SJSA1 (cell line): ENCODE results near the gene DUSP16. TPM values are rescaled to one million over a fixed set of nuclear protein-coding genes. Genes with fewer than 3 reads are reported as not detected.
"Not testable (repeated sequence)": the region's sequence is repeated elsewhere in the genome, so short reads cannot be mapped to it uniquely, and the experiment has no call there.

Experiments used
- DNase-seq, 2 experiments: peaks; one replicate each; pipeline ENCODE4 v3.0.0-alpha.2; 2015 to 2020; ENCODE audit warnings: low spot score in 2 of 2, low read depth in 1 of 2
- H3K27ac ChIP-seq: fragments of 250-450 bp; sonication (Bioruptor Pico); 2 replicates; pipeline ENCODE4 v1.5.1; 2020; ENCODE audit warnings: mild to moderate bottlenecking, moderate library complexity
- H3K27me3 ChIP-seq: fragments of 250-450 bp; sonication (Bioruptor Pico); replicated peaks from 2 replicates; pipeline ENCODE4 v1.5.1; 2020; ENCODE audit warnings: mild to moderate bottlenecking, moderate library complexity
- H3K36me3 ChIP-seq: fragments of 250-450 bp; sonication (Bioruptor Pico); 2 replicates; pipeline ENCODE4 v1.5.1; 2020; ENCODE audit warnings: mild to moderate bottlenecking
- H3K4me1 ChIP-seq: fragments of 250-450 bp; sonication (Bioruptor Pico); replicated peaks from 2 replicates; pipeline ENCODE4 v1.6.1; 2021; ENCODE audit warnings: mild to moderate bottlenecking
- H3K4me3 ChIP-seq: fragments of 250-450 bp; sonication (Bioruptor Pico); 2 replicates; pipeline ENCODE4 v1.5.1; 2020; ENCODE audit warnings: mild to moderate bottlenecking
- H3K9me3 ChIP-seq: fragments of 250-450 bp; sonication (Bioruptor Pico); replicated peaks from 2 replicates; pipeline ENCODE4 v1.5.1; 2020; ENCODE audit warnings: mild to moderate bottlenecking
- total RNA-seq: library from RNA; depleted of rRNA; stranded (reverse); fragments of >200 nt; shearing (Covaris generic); gene quantifications from 2 replicates; pipeline ENCODE4 v1.2.3, GENCODE V29; 2014

The DUSP16 gene
- total RNA-seq, 1 experiment from 2014 or later, result 12.3 TPM

DNA sequence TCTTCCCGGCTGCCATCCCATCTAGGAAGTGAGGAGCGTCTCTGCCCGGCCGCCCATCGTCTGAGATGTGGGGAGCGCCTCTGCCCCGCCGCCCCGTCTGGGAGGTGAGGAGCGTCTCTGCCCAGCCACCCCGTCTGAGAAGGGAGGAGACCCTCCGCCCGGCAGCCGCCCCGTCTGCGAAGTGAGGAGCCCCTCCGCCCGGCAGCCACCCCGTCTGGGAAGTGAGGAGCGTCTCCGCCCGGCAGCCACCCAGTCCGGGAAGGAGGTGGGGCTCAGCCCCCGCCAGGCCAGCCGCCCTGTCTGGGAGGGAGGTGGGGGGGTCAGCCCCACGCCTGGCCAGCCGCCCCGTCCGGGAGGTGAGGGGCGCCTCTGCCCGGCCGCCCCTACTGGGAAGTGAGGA is 3.3 kb upstream of the DUSP16 start:
- H3K4me3 ChIP-seq, H3K27me3 ChIP-seq: not testable (repeated sequence)

DNA sequence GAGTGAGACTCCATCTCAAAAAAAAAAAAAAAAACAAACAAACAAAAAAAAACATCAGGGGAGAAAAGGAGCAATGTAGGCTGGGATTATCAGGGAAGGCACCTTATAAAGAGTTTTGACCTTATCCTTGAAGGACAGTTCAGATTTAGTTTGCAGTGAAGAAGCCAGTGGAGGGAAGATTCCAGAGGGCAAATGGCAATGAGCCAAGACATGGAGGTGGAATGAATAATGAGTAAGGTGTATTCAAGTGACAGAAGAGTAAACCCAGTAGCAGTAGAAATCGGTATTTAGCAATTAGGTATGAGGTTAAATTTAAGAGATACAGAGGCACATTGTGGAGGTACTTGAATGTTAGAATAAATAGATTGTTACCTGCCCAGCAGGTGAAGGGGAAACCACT is 2.2 kb upstream of the DUSP16 start:
- Histone ChIP-seq H3K4me1 (peaks cover 12% of the 10 kb centered on the region; the same call in 1 of the 2 replicates), H3K4me3 (no peak overlapping the region), H3K36me3 (peaks cover 8% of the 10 kb centered on the region), H3K9me3 (no peaks in the 10 kb centered on the region; the same call in 1 of the 2 replicates), H3K27me3 (no peaks in the 10 kb centered on the region; the same call in 1 of the 2 replicates), H3K27ac (no peak overlapping the region)
- no peak for DNase-seq

More for the DNA sequence above, 3.3 kb upstream of the DUSP16 start:
- not testable (repeated sequence) for H3K9me3 ChIP-seq, DNase-seq, H3K27ac ChIP-seq, H3K4me1 ChIP-seq, H3K36me3 ChIP-seq

DNA sequence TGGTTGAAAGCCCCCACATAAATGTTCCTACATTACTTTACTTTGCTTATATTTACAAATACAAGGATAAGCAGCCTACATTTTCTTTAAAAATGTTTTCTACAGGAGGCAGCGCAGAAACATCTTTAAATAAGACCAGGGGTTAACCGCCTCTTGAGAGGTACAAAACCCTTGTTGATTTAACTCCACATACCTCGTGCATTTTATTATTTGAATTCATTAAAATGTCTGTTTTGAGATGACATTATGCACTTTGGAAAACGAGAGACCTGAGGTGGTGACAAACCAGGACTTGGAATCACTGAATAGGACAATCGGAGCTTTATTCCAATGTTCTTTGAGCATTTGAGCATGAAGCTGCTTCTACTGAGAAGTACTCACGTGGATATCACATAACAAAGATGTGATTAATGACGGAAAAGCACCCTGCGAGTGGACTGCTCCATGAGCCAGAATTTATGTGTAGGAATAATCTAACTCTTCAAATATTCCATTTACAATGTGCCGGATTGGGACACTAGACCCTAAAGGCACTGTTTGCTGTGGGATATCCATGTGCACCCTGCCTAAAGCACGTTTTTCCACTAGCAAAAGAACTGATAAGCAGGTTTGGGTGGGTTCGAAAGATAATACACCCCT is 746 bp upstream of the DUSP16 start:
- Histone ChIP-seq H3K4me1 (peaks cover 15% of the 10 kb centered on the region; the same call in 1 of the 2 replicates), H3K27ac (peak overlapping the region; percentile 100), H3K9me3 (no peaks in the 10 kb centered on the region; the same call in 1 of the 2 replicates), H3K36me3 (peaks cover 8% of the 10 kb centered on the region), H3K27me3 (no peaks in the 10 kb centered on the region; the same call in 1 of the 2 replicates), H3K4me3 (peak overlapping the region; percentile 99)
- DNase-seq, result no peak

DNA sequence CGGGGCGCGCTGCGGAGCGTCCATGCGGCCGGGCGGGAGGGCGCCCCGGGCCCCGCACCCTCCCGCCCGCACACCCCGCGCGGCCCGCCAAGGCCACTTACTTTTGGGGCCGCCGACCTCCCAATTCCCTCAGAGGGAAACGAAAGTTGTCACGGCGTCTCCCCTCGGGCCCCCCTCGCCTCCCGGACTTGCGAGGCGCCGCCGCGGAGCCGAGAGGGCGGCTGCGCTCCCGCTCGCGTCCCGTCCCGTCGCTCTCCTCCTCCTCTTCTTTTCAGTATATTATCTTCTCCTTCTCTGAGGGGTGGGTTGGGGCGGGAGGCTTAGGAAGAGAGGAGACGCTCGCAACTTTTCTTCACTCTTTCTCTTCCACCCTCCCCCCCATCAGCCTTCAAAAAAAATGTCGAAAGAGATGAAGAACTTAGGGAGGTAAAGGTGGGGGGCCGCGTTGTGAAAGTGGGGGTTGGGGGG is 613 bp downstream of the DUSP16 start:
- peaks cover 8% of the 10 kb centered on the region for H3K36me3 ChIP-seq
- peak overlapping the region; percentile 99 for H3K4me3 ChIP-seq
- no peaks in the 10 kb centered on the region; the same call in 1 of the 2 replicates for H3K27me3 ChIP-seq
- H3K27ac ChIP-seq, result peak overlapping the region; percentile 100
- H3K4me1 ChIP-seq, result peaks cover 15% of the 10 kb centered on the region; the same call in 1 of the 2 replicates
- peak; percentile 48 for DNase-seq
- no peaks in the 10 kb centered on the region; the same call in 1 of the 2 replicates for H3K9me3 ChIP-seq

DNA sequence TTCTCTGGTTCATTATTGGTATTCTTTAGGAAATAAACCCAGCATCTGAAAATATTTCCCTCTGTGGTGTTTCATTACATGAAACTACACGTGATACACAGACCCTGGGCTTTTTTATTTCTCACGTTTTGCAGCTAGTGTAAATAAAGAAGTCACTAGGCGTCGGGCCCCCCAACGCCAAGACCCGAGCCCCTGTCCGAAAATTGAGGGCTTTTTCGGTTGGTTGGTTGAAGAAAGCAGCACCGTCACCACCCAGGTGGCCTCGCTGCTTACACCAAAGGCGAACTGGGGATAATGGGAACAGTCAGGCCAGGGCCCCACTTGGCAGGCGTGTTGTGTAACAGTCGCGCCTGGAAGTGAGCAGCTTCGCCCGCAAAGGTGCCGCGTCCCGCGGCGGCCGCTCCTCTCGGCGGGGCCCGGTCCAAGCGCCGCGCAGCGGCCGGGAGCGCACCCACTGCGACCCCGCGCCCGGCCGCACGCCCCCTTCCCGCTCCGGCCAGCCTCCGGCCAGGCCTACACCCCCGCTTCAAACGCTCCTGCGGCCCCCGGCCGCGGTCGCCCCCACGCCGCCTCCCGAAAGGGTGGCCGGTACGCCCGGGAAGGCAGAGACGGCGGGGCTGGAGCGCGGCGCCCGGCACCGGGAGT is 1.2 kb downstream of the DUSP16 start:
- peaks cover 8% of the 10 kb centered on the region for H3K36me3 ChIP-seq
- no peaks in the 10 kb centered on the region; the same call in 1 of the 2 replicates for H3K9me3 ChIP-seq
- peak overlapping the region; percentile 100 for H3K27ac ChIP-seq
- peak overlapping the region; percentile 99 for H3K4me3 ChIP-seq
- peaks cover 15% of the 10 kb centered on the region; the same call in 1 of the 2 replicates for H3K4me1 ChIP-seq
- H3K27me3 ChIP-seq, result no peaks in the 10 kb centered on the region
- peak; percentile 51 to 58 for DNase-seq

DNA sequence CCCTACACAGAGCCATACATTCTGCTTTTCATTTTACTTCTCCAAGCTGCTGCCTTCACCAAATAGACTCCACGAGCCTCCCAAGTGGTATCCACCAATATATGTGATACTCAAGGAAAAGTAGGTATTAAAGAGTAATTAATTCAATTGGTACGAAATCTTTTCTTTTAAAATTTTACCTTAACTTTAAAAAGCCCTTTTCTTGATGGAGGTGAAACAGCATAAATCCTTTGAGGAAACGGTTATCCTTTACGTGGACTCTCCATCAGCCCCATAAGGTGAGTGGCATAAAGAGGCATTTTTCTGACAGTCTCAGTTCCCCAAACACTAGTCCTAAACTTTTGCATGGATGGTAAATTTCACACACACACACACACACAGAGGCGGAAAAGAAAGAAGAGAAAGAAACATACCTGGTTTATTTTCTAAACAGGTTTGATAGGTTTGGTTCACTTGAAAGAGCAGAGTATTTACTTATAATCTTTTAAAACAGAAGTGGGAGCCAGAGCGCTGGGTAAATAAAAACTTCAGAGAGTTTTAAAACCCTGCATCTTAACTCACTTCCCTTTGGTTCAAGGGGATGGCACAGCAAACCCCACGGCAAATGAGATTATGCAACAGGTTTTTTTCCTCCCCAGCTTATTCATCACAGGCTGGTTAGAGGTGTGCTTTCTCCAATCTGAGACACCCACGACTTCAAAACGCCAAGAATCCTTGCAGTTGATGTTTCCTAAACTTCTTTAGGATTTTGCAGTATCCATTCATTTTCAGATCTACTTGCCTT is 1.9 kb downstream of the DUSP16 start:
- no peak for DNase-seq
- Histone ChIP-seq H3K27ac (peak overlapping the region; percentile 100), H3K27me3 (no peaks in the 10 kb centered on the region)

DNA sequence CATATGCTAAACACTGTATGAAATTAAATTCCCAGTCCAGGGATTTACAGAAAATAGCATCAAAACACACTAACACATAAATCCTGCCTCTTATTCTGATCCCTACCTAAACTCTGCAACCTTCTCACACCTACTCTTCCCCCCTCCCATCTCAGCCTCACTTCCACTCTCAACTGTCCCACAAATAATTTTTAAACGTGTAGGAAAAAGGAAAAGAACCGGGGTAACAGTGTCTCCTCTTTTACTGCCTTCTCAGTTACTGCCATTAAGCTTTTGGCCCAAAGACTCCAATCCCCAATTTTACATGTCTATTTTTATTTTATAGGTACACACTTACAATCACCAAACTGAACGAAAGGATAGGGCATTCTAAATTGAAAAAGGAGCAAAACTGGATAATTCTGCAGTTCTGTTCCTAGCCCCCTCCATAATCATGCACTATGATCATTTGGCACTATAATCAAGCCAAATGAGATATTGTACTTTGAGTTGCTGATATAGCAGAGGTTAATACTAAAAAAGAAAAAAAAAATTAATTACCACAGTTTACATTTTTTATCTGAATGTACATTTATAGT is 2.9 kb downstream of the DUSP16 start:
- peaks cover 8% of the 10 kb centered on the region for H3K36me3 ChIP-seq
- H3K4me1 ChIP-seq, result peaks cover 15% of the 10 kb centered on the region; the same call in 1 of the 2 replicates
- H3K27me3 ChIP-seq, result no peaks in the 10 kb centered on the region
- H3K27ac ChIP-seq, result no peak overlapping the region
- H3K9me3 ChIP-seq, result no peaks in the 10 kb centered on the region; the same call in 1 of the 2 replicates
- H3K4me3 ChIP-seq, result no peak overlapping the region
- DNase-seq, result no peak

More for the DNA sequence above, 1.9 kb downstream of the DUSP16 start:
- Histone ChIP-seq H3K36me3 (peaks cover 8% of the 10 kb centered on the region), H3K9me3 (no peaks in the 10 kb centered on the region; the same call in 1 of the 2 replicates), H3K4me1 (peaks cover 15% of the 10 kb centered on the region; the same call in 1 of the 2 replicates), H3K4me3 (peak overlapping the region; percentile 99)

DNA sequence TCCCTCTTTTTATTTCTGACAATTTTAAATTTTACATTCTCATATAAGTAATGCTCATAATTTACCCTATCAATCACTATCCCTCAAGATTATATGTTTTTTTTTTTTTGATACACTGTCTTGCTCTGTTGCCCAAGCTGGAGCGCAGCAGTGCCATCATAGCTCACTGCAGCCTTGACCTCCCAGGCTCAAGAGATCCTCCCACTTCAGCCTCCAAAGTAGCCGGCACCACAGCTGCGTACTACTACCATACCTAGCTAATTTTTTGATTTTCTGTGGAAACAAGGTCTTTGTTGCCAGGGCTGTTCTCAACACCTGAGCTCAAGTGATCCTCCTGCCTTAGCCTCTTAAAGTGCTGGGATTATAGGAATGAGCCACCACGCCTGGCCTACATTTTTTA is 4.4 kb downstream of the DUSP16 start:
- Histone ChIP-seq H3K36me3 (peaks cover 8% of the 10 kb centered on the region), H3K4me3 (no peak overlapping the region), H3K27me3 (no peaks in the 10 kb centered on the region), H3K9me3 (no peaks in the 10 kb centered on the region; the same call in 1 of the 2 replicates), H3K4me1 (peaks cover 14% of the 10 kb centered on the region; the same call in 1 of the 2 replicates), H3K27ac (no peak overlapping the region)
- DNase-seq, result no peak

DNA sequence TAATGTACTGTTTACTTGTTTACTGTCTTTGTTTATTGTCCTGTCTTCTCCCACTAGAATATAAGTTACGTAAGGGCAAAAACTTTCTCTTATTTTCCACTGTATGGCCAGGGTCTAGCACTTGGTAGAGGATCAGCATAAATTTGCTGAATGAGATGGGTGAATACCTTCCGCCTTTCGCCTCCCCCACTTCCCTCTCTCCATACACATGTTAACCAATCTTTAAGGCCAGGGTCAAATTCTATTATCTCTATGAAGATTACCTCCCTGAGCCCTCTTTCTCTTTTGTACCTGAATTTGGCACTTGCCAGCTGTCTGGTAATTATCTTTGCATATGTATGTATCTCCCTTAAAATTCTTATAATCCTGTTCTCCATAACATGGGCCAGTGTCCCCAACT is 4.9 kb downstream of the DUSP16 start:
- Histone ChIP-seq H3K9me3 (no peaks in the 10 kb centered on the region; the same call in 1 of the 2 replicates), H3K36me3 (peaks cover 8% of the 10 kb centered on the region), H3K27me3 (no peaks in the 10 kb centered on the region), H3K4me3 (no peak overlapping the region), H3K27ac (no peak overlapping the region), H3K4me1 (0 out of 2 replicates have a peak, but pooled peaks cover 10% of the 10 kb centered on the region)
- DNase-seq, result no peak

DNA sequence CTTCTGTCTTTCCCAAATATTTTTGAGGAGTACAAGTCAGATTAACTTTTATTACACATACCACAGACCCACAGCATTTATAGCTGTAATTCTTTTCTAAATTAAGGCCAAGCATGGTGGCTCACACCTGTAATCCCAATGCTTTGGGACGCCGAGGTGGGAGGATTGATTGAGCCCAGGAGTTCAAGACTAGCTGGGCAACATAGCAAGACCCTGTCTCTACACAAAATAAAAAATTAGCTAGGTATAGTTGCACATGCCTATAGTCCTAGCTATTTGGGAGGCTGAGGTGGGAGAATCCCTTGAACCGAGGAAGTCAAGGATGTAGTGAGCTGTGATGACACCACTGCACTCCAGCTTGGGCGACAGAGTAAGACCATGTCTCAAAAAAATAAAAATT is 7.0 kb downstream of the DUSP16 start:
- no peaks in the 10 kb centered on the region for H3K36me3 ChIP-seq
- no peak overlapping the region for H3K4me3 ChIP-seq
- no peak for DNase-seq

DNA sequence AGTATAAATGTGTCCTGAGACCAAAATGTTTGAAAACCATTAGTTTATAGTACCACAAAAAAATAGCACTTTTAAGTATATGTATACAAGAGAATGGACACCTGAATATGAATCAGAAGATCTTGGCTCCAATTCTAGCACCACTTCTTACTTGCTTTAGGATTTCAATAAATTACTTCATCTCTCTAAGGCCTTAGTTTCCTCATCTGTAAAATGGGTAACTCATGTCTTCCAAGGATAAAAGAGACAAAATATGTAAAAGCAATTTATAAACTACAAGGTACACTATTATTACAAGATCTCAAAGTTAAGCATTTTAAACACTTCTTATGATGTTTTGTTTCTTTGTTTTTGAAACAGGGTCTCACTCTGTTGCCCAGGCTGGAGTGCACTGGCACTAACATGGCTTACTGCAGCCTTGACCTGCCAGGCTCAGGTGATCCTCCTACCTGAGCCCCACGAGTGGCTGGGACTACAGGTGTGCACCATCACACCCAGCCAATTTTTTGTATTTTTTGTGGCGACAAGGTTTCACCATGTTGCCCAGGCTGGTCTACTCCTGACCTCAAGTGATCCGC is 9.4 kb downstream of the DUSP16 start:
- Histone ChIP-seq H3K27me3 (no peaks in the 10 kb centered on the region), H3K4me3 (no peak overlapping the region), H3K9me3 (no peaks in the 10 kb centered on the region), H3K36me3 (no peaks in the 10 kb centered on the region), H3K27ac (no peak overlapping the region), H3K4me1 (no peaks in the 10 kb centered on the region)
- no peak for DNase-seq

More for the DNA sequence above, 7.0 kb downstream of the DUSP16 start:
- no peaks in the 10 kb centered on the region for H3K27me3 ChIP-seq
- H3K4me1 ChIP-seq, result 0 out of 2 replicates have a peak, but pooled peaks cover 7% of the 10 kb centered on the region
- no peaks in the 10 kb centered on the region for H3K9me3 ChIP-seq
- no peak overlapping the region for H3K27ac ChIP-seq

DNA sequence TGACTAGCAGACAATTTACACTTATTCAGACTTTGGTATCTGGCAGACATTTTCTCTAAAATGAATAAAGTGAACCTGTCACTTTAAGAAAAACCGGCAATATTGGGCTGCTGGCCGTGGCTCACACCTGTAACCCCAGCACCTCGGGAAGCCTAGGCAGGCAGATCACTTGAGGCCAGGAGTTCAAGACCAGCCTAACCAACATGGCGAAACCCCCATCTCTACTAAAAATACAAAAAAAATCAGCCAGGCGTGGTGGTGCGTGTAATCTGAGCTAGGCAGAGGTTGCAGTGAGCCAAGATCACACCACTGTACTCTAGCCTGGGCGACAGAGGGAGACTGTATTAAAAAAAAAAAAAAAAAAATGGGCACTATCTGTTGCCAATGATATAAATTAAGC is 11.5 kb downstream of the DUSP16 start:
- no peak overlapping the region for H3K4me3 ChIP-seq

DNA sequence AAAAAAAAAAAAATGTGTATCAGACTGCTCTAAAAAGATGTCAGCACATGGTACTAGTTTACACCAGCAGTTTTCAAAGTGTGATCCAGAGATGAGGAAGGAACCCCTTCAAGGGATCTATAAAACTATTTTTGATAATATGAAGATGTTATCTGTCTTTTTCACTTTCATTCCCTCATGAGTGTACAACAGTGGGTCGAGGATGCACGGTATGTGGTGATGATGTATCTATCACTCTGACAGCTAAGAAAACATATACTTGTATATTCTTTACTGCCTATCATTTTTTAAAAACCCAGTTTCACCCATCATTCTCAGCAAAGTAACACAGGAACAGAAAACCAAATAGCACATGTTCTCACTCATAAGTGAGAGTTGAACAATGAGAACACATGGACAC is 12.4 kb downstream of the DUSP16 start:
- DNase-seq, result no peak
- no peaks in the 10 kb centered on the region for H3K27me3 ChIP-seq
- H3K4me1 ChIP-seq, result no peaks in the 10 kb centered on the region
- H3K27ac ChIP-seq, result no peak overlapping the region
- no peaks in the 10 kb centered on the region for H3K36me3 ChIP-seq
- no peak overlapping the region for H3K4me3 ChIP-seq
- no peaks in the 10 kb centered on the region for H3K9me3 ChIP-seq

More for the DNA sequence above, 11.5 kb downstream of the DUSP16 start:
- H3K27me3 ChIP-seq, result no peaks in the 10 kb centered on the region
- H3K4me1 ChIP-seq, result no peaks in the 10 kb centered on the region
- no peaks in the 10 kb centered on the region for H3K9me3 ChIP-seq
- H3K36me3 ChIP-seq, result no peaks in the 10 kb centered on the region
- no peak for DNase-seq
- H3K27ac ChIP-seq, result no peak overlapping the region
